ENCODE measurements around the gene SRRM3.
"Not testable (repeated sequence)": the region's sequence is repeated elsewhere in the genome, so short reads cannot be mapped to it uniquely, and the experiment has no call there.

The SRRM3 gene, protein sequence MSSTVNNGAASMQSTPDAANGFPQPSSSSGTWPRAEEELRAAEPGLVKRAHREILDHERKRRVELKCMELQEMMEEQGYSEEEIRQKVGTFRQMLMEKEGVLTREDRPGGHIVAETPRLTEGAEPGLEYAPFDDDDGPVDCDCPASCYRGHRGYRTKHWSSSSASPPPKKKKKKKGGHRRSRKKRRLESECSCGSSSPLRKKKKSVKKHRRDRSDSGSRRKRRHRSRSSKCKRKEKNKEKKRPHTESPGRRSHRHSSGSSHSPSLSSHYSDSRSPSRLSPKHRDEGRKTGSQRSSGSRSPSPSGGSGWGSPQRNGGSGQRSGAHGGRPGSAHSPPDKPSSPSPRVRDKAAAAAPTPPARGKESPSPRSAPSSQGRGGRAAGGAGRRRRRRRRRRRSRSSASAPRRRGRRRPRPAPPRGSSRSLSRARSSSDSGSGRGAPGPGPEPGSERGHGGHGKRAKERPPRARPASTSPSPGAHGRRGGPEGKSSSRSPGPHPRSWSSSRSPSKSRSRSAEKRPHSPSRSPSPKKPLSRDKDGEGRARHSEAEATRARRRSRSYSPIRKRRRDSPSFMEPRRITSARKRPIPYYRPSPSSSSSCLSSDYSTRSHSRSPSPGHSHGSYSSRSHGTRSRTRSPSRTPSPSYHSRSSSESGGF

DNA sequence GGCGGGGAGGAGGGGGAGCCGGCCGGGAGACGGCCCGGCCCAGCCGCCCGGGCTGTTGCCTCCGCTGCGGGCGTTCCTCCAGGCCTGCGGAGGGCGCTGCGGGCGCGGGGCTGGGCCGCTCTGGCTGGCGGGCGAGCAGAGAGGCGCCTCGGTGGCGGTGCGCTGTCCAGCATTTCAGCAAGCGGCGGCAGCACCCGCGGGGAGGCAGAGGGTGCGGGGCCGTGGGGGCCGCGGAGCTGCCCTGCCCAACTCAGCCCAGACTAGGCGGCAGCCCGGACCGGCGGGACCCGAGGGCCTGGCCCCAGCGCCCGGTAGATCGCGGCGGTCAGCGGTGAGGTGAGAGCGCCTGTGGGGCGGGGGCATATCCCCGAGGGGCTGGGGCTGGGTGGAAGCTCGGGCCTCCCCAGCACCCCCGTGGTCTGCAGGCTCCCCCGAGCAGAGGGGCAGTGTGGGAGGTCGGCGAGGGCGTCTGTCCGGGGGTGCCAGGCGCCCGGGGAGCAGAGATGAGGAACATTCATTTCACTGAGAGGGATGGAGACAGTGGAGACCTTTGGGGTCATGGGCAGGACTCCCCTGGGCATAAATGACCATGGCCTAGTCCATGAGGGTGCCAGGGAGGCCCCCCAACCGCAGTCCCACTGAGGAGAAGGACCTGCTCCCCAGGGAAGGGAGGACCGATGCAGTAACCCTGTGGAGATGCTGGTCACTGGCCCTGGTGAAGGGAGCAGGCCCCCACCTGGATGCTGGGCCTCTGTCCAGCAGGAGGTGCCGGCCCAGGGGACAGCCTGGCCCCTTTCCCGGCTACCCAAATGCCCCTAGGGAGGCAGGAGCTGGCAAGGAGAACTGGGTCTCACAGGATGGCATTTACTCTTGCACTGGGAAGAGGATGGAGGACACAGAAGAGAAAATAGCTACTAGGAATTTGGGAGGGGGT, at the start of gene SRRM3:
Gene SRRM3, plus strand, starts transcription at position 165 of the 934 bp plus-strand sequence. CDS start 33,171 bp downstream, outside the sequence.
- TF ChIP-seq, protein P1, sequence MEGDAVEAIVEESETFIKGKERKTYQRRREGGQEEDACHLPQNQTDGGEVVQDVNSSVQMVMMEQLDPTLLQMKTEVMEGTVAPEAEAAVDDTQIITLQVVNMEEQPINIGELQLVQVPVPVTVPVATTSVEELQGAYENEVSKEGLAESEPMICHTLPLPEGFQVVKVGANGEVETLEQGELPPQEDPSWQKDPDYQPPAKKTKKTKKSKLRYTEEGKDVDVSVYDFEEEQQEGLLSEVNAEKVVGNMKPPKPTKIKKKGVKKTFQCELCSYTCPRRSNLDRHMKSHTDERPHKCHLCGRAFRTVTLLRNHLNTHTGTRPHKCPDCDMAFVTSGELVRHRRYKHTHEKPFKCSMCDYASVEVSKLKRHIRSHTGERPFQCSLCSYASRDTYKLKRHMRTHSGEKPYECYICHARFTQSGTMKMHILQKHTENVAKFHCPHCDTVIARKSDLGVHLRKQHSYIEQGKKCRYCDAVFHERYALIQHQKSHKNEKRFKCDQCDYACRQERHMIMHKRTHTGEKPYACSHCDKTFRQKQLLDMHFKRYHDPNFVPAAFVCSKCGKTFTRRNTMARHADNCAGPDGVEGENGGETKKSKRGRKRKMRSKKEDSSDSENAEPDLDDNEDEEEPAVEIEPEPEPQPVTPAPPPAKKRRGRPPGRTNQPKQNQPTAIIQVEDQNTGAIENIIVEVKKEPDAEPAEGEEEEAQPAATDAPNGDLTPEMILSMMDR (IDR thresholded peaks at IDR 0.05; ENCODE audit: low read depth, low read length) = peak; percentile 34
- peak; percentile 74 to 84 for DNase-seq (ENCODE audit: low read depth in 2 of 2)
- no peak within 1 kb of the TSS for H3K4me3 ChIP-seq (replicated peaks in 1 of 2; ENCODE audit: low read depth in 2 of 2, low read length in 2 of 2)

DNA sequence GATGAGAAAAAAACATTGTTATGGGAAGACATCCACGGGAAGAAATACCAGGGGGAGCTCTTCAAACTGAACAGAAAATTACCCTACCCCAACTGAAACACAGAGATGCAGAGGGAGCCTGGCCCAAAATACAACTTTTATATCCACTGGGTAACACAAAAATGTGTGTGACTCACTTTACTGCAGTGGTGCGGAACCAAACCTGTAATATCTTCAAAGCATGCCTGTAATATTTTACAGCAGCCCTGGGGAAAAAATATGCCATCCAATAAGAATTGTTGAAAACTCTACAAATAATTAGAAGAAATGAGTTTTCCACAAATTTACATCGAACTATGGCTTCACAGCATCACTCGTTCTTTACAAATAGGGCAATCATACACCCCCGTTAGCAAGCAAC, 49.8 kb upstream of the SRRM3 start:
- TF ChIP-seq, protein P1 (IDR thresholded peaks at IDR 0.05; ENCODE audit: low read depth, low read length) = no peak
- no peak overlapping the region for H3K4me3 ChIP-seq (replicated peaks in 1 of 2; ENCODE audit: low read depth in 2 of 2, low read length in 2 of 2)
- DNase-seq (ENCODE audit: low read depth in 2 of 2) = no peak

DNA sequence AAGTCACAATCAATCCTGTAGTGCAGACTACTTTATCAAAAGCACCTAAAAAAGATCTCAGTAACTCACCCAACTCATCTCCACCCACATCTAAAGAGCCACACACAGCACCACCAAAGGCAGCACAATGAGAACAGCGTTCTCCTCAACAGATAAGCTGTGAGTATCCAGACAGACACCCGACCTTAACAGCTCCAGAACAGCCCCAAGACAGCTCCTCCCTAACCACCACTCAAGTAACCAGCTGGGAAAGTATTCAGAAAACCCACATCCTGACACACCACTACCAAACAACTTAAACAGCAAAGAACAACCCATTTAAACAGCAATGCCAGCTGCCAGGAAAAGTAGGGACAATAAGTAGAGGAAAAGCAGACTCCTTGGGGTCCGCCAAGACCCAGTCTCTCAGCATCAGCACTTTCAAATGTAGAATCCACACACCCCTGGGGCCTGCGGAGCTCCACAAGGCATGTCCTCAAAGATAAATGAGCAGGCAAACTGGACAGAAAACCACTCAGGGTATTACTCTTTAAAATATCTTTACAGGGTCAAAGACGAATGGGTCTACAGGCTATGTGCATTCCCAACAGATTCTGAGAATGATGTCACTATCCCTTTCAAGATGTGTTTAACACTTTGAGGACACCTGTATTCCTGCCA, 48.0 kb upstream of the SRRM3 start:
- H3K4me3 ChIP-seq (replicated peaks in 1 of 2; ENCODE audit: low read depth in 2 of 2, low read length in 2 of 2) = not testable (repeated sequence)
- peak; percentile 24 to 37 for DNase-seq (ENCODE audit: low read depth in 2 of 2)

DNA sequence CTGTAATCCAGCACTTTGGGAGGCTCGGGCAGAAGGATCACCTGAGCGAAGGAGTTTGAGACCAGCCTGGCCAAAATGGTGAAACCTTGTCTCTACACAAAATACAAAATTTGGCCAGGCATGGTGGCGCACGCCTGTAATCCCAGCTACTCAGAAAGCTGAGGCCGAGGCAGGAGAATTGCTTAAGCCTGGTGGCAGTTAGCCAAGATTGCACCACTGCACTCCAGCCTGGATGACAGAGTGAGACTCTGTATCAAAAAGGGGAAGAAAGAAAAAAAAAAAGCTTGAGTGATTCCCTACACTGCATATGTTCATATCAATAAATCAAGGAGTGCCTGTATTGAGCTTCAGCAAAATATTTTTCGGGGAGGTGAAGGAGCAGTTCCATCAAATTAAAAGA, 45.8 kb upstream of the SRRM3 start:
- DNase-seq (ENCODE audit: low read depth in 2 of 2) = peak; percentile 82 to 86
- no peak overlapping the region for H3K4me3 ChIP-seq (replicated peaks in 1 of 2; ENCODE audit: low read depth in 2 of 2, low read length in 2 of 2)
- TF ChIP-seq, protein P1 (IDR thresholded peaks at IDR 0.05; ENCODE audit: low read depth, low read length) = no peak

DNA sequence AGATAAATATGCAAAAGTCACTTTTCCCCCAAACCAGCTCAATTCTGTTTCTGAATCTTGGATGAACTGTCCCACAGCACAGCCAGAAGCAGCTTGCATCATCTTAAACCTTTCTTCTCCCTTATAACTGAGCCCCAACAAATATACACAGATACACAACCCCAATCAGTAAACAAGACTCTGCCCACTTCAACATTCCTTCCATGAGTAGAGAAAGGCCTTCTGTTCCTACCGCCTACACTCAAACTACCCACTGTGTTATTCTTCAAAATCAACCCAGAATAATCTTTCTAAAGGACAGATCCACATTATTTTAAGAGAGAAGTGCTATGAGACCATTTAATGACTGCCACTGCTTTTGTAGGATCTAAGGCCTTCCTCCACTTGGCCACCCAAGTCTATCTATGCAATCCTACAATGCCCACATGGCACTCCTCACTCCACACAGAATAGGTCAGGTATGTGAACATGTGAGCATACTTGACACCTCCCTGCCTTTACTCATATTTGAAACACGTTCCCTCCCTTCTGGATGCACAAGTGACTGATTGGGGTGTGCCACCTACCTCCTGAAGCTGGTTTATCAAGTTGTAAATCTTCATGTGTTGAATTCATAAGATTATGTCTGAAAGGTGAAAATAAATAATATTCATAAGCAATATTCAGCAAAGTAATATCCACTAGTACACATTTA, 44.6 kb upstream of the SRRM3 start:
- not testable (repeated sequence) for DNase-seq (ENCODE audit: low read depth in 2 of 2); H3K4me3 ChIP-seq (replicated peaks in 1 of 2; ENCODE audit: low read depth in 2 of 2, low read length in 2 of 2)

DNA sequence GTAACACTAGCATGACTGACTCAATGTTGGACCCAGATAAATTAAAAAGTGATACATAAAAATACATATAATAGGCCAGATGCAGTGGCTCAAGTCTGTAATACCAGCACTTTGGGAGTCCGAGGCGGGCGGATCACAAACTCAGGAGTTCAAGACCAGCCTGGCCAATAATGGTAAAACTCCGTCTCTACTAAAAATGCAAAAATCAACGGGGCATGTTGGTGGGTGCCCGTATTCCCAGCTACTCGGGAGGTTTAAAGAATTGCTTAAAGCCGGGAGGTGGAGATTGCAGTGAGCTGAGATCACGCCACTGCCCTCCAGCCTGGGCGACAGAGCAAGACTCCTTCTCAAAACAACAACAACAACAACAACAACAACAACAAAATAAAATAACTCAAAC, 43.3 kb upstream of the SRRM3 start:
- DNase-seq (ENCODE audit: low read depth in 2 of 2); H3K4me3 ChIP-seq (replicated peaks in 1 of 2; ENCODE audit: low read depth in 2 of 2, low read length in 2 of 2): not testable (repeated sequence)

DNA sequence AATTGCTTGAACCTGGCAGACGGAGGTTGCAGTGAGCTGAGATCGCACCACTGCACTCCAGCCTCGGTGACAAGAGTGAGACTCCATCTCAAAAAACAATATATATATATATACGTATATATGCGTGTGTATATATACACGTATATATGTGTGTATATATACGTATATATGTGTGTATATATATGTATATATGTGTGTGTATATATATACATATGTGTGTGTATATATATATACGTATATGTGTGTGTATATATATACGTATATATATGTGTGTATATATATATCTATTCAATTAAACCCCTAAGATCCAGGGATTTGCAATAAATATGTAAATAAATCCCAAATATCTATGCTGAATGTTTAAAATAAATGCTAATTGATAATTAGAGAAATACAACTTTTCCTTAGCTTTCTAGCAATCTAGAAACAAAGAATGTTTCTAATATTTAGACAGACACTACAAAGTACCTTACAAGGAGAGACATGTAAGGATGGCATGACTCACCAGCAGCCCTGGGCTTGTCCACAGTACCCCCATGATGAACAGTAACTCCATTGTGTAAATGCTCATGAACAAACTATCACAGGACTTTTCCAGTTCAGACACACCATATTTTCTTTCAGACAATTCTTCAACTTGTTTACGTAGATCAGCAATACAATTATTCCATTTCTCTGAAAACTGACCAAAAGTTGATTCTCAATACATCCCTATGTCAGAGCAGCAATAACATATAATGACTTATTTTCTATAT, 39.1 kb upstream of the SRRM3 start:
- not testable (repeated sequence) for H3K4me3 ChIP-seq (replicated peaks in 1 of 2; ENCODE audit: low read depth in 2 of 2, low read length in 2 of 2)
- peak in 1 of 2 donors; percentile 18 for DNase-seq (ENCODE audit: low read depth in 2 of 2)

DNA sequence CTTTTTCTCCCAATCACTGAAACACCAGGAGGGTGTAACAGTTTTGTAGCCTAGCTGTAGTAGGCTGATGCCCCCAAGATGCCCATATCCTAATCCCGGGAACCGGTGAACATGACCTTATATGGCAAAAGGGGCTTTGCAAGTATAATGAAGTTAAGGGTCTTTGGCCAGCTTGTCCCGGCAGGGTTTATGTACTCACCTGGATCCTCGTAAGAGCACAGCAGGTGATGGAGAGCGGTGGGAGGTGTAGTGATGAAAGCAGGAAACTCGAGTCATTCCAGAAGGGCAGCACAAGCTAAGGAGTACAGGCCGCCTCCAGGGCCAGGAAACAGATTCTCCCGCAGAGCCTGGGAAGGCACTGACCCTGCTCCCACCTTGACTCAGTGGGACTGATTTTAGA, 37.9 kb upstream of the SRRM3 start:
- H3K4me3 ChIP-seq (replicated peaks in 1 of 2; ENCODE audit: low read depth in 2 of 2, low read length in 2 of 2); DNase-seq (ENCODE audit: low read depth in 2 of 2): not testable (repeated sequence)

Measured in cardiac fibroblast (primary cell).